ENCODE data around the gene SLC1A3.

Gene SLC1A3

DNA sequence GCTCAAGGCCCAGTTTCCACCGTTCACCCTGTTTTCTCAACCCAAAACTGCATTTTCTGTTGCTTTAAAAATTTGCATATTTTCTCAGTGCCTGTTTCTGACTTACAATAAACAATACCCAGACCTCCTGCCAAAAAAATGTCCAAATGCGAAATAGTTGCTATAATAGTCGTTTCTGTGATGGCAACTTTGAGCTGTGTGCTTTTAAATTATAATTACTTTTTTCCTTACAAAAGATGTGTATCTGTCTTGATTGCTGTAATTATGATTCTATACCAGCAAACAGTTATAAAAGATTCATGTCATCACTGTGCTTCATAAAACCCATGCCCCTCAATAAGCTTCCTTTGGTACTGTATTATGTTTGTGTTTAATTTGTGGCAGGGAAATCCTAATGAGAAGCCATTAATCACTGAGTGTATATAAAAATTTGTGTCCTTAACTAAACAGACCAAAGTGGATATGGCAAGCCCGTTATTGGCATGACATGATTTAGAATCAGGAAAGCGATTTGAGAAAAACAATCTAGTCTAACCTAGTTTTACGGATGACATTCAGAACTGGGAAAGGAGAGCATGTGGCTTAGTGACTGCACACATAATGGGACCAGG, 5.4 kb upstream of the SLC1A3 start:
- ATAC-seq: no peak

GRCh38 chr5:36602704-36603321, 3.6 kb upstream of the SLC1A3 start:
- ATAC-seq: no peak

- ATAC-seq: no peak
Measured at GRCh38 chr5:36605241-36605640, 1.2 kb upstream of the SLC1A3 start.

GRCh38 chr5:36606036-36606427, 374 bp upstream of the SLC1A3 start:
- no peak for ATAC-seq

DNA sequence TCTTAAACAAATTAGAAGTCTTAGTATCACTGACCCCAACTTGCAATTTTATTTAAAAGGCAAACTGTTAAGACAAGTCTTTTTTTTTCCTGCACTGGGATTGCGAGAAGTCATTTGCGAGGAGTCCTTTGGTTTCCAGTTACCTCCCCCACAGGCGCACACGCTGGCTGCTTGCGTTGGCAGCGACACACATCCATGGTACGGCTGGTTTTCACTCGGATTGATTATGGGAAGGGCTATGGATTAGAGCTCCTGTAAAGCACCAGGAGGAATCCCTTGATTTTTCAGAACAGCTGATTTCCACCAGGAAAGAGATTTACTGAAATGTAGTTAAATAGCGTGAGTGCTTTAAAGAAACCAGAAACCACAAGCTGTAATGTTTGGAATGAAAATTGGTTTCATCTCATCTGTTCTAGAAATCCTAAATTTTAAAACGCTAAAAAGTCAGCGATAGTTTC, 737 bp downstream of the SLC1A3 start:
- ATAC-seq: no peak

GRCh38 chr5:36607838-36608783, 1.7 kb downstream of the SLC1A3 start:
- ATAC-seq: no peak

- no peak for ATAC-seq
Measured at GRCh38 chr5:36610621-36611020, 4.2 kb downstream of the SLC1A3 start.

- ATAC-seq: no peak
Measured at GRCh38 chr5:36611520-36612274, 5.3 kb downstream of the SLC1A3 start.

DNA sequence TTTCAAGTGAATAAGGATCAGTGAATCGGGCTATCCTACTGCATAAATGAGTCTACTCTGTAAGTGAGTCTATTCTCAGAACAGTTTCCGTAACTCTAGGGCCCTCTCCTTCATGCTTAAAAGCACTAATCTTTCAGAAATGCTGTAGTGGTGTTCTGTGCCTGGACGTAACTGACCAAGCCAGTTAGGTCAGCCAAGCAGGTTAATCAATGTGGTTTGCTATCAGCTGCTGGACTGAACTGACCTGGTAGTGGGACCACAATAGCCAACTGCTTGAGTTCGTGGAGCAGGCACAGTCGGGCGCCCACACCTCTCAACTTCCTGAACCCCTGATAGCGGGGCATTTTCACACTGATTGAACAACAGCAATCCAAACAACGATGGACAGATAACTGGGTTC, 6.8 kb downstream of the SLC1A3 start:
- ATAC-seq: no peak

DNA sequence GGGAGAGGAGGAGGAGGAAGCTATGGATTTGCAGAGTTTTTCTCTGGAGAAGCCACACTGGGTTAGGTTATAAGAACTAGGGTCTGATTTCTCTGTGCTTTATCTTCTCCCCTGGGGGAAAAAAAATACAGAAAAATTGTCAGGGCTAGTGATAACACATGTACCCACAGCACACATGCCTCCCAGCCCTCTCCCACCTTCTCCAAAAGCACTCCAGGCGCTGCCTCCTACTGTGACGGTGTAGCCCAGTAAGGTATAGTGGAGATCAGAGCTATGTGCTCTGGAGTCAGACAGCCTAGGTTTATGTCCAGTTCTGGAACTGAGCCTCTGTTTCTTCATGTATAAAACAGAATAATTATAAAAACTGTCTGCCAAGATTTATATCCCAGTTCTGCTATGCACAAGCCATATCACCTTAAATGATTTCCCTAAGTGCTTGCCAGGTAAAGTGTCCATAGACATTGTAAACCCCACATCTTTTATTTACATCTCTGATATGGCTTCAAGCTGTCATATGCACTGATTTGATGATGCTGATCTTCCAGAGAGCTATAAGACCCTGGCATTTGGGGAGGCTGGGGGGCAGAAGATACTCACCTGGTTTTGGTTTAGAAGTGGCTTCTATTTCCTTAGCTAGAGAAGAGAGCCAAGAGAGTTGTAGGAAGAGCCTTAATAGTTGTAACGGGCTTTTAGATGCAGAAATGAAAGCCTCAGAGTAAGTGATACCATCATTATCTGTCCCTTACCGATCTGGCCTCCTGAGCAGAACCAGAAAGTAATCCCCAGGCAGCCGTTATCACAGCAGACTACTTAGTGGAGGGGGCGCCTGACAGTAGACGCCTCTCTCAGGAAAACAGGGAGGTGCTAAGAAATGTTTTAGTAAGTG, 7.6 kb downstream of the SLC1A3 start:
- ATAC-seq: no peak

DNA sequence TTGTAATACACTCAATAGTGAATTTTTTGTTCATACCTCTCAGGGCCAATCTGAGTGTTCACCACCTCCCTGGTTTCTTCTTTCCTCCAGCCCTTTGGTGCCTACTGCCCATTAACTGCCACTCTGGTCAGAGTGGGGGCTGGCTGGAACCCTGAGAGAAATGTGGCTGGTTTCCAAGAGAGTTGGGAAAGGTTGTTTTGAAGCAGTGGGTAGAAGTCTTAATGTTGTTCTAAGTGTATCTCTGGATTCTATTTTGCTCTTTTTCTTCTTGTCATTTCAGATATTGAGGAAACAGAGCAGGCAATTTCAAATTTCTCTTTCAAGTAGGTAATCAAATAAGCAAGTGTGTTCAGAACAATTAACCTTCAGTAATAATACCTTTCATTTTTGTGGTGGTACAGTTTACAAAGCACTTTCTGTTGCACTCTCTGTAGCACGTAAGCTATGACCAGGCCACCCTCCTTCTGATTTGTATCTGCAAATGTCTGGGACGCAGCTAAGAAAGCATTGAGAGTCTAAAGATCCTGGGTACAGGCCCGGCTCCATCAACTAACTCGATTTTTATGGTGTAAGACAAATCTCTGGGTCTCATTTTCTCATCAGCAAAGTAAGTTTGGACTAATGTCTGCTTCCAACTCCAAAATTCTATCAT, 8.4 kb downstream of the SLC1A3 start:
- ATAC-seq: no peak

GRCh38 chr5:36619012-36619635, 12.7 kb downstream of the SLC1A3 start:
- no peak for ATAC-seq

- ATAC-seq: no peak
Measured at GRCh38 chr5:36621985-36622384, 15.6 kb downstream of the SLC1A3 start.

DNA sequence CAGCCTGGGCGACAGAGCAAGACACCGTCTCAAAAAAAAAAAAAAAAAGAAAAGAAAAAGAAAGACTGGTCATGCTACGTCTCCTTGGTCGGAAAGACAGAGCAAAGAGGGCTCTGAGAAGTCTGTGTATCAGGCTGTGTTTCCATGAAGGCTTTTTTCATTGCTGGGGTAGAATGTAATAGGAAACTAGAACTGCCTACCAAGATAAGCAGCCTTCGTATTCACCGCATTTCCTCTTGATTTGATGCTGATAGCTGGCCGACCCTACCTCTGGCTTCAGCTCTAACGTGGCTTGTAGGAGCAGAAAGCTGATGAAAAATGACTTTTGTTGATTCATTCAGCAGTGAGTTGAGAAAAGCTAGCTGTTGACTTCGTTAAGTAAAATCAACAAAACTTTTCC, 17.4 kb downstream of the SLC1A3 start:
- no peak for ATAC-seq

GRCh38 chr5:36624277-36624676, 17.9 kb downstream of the SLC1A3 start:
- no peak for ATAC-seq

- ATAC-seq: no peak
Measured at GRCh38 chr5:36628695-36629094, 22.3 kb downstream of the SLC1A3 start.

- no peak for ATAC-seq
Measured at GRCh38 chr5:36629729-36630128, 23.3 kb downstream of the SLC1A3 start.

DNA sequence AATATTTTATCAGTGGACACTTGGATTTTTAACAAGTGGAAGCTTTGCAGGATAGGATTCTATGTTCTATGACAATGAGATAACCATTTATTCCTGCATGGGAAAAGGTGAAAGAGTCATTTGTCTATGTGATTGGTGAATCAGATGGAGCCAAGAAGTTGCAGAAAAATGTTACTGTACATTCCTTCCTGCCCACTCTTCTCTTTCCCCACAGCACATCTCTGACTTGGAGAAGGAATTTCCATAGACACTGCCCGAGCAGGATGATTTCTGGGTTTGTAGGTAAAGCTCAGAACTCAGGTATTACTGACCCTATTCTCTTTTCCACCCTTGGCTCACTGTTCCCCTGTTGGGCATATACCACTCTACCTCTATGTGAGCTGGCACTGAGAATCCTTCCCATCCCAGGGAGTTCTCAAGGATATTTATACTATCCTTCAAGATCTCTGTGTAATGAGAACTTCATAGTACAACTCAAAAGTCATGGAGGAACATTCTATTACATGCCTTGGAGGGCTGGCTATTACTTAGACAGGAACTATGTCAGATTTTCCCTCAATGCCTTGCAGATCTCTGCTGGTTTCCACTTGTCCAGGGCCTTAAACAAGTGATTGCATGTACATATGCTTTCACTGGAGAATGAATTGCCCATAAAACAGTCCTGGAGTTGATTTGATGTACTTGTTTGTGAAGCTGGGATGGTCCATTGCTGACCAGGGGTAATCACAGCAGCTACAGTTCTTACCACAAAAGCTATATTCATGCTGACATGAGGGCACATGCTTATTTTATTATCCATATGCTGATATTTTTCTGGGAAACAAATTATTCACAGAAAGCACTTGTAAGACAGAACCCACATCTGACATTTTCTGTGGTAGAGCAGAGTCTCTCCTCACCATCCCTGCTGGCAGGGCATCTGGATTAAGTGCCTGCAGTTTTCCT, 24.1 kb downstream of the SLC1A3 start:
- ATAC-seq: no peak

DNA sequence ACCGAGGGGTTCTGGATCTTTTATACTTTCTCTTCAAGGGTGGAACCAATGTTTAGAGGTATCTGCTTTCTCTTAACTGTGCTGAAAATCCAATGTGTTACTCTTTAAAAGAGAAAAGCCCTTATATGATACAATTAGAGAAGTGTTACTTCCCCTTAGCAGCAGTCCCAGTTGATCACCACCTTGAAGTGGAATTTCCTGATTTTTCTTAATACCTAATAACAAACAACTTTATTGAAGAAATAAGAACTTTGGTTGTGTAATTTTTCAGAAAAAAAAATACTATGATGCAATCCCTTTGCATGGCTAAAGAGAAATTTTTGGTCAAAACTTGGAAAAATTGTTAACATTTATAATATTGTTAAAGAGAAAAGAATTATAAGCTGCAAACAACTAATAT, 24.7 kb downstream of the SLC1A3 start:
- ATAC-seq: no peak
